NCI-H2227 treated with DMSO at 0.1 percent for 48 hours (cell line): ENCODE data around the gene JAK2.
"Not testable (repeated sequence)": the region's sequence is repeated elsewhere in the genome, so short reads cannot be mapped to it uniquely, and the experiment has no call there.

ENCODE experiments used
- DNase-seq: peaks from one replicate; lab custom pipeline; 2025; lab: John Stamatoyannopoulos, UW

The JAK2 gene

GRCh38 chr9:4984621-4985385, at the start of gene JAK2:
TSS of gene JAK2 (plus strand) at chr9:4985272. CDS start at chr9:5021988, 36,716 bp downstream.
- DNase-seq, result peak; percentile 89

GRCh38 chr9:4936277-4936676, 48.8 kb upstream of the JAK2 start:
- DNase-seq, result no peak

- no peak for DNase-seq
These were observed 48.2 kb upstream of the JAK2 start for GRCh38 chr9:4936823-4937222.

DNA sequence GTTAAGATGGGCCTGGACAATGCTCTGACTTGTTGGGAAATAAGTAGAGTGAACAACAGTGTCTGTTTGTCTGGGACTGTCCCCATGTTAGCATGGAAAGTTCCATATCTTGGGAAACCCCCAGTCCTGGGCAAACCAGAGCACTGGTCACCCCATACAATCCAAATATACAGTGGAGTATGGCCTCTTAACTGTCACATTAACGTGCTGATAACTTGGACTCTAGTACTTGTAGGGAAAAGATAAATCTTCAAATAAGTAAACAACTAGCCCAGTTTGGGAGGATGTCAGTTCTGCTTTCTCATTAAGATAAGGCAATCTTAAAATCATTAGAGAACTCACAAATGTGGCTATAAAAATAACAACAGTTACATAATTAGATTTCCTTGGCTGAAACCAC, 47.6 kb upstream of the JAK2 start:
- DNase-seq, result no peak

- no peak for DNase-seq
These were observed 46.6 kb upstream of the JAK2 start for GRCh38 chr9:4938496-4938895.

DNA sequence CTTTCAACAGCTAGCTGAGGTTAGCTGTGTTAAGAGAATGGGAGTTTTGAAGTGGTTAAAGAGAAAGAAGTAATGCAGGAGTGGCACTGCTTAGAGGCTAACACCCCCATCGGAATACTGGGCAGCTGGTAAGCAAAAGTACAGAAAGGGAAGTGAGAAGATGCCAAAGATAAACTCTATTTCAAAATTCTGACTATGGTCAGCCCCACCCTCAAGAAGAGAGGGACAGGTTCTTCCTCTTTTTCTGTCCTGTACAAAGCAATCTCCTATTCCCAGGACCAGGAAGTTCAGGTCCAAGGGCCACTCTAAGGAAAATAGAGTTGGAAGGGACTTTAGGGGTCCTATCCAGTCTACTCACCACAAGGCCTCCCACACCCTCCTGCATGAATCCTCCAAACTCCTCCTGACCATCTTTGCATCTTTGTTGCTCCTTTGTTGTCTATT, 45.9 kb upstream of the JAK2 start:
- no peak for DNase-seq

GRCh38 chr9:4942042-4942691, 42.9 kb upstream of the JAK2 start:
- DNase-seq, result not testable (repeated sequence)

DNA sequence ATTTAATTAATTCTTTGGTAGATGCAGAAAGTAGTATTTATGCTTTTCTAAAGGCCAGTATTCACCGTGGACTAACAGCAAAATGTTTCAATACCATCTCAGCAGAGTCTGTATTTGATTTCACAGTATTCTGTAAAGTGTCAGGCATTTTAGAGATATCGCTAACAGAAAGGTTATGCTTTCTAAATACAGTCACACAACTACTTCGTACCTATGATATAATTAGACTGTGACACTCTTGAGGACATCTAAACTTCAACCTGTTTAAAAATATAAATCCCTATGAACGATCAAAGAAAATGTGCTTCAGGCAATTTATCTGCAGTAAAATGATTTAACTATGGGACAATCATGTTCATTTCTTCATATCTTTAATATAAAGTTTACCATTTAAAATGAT, 41.7 kb upstream of the JAK2 start:
- DNase-seq, result no peak

DNA sequence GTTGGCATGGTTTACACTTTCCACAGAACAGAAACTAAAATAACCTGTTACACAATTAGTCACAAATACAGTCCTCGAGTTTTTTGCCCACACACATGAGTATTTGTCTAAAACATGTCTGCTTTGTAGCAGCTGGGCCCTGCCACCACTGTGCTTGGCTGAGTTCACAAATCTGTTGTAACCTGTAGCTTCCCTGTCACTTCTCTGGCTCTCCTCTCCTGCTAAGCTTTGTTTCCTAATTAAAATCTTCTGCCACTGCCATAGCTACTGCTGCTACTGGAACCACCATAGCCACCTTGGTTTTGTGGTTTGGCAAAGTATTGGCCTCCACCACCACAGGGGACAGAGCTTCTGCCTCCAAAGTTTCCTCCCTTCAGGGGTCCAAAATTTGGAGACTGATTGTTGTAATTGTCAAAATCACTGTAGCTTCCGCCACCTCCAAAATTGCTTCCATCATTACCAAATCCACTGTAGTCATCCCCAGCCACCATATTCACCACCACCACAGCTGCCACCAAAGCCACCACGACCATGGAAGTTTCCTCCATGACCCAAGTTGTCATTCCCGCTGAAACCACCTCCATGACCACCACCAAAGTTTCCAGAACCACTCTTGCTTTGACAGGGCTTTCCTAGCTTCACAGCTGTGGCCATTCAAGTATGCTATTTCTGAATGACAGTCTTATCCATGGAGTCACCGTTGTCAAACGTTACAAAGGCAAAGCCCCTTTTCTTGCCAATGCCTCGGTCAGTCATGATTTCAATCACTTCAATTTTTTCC, 40.5 kb upstream of the JAK2 start:
- not testable (repeated sequence) for DNase-seq

- DNase-seq, result no peak
These were observed 38.1 kb upstream of the JAK2 start for GRCh38 chr9:4946937-4947336.

DNA sequence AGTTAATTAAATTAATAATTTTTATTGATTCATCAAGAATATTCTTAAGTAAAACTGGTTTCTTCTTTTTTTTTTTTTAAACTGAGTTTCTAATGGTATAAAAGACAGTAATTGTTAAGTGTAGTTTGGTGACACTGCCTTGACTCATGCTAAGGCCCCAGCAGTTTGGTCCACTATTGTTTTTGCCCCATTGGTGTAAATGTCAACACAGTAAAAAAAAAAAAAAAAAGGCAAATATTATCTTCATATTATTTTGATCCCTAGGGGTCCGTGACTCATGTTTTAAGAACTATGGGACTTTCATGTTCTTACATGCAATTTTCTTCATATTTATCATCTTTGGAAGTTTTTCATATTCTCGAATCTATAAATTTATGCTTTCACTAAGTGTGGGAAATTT, 29.2 kb upstream of the JAK2 start:
- DNase-seq, result no peak

DNA sequence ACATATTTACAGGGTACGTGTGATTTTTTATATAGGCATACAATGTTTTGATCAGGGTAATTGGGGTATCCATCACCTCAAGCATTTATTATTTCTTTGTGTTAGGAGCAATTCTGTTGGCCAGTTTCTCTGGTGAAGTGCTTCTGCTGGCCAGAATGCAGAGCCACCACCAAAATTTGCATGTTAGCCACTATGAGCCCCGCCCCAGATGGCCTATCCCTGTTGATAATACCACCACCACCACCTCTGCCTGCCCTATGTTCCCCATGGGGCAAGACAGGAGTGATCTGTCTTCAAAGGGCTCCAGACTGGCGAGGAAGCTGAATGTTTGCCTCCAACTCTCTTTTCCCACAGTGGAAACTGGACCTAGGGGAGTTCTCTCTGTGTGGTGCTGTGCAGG, 26.0 kb upstream of the JAK2 start:
- DNase-seq, result no peak

DNA sequence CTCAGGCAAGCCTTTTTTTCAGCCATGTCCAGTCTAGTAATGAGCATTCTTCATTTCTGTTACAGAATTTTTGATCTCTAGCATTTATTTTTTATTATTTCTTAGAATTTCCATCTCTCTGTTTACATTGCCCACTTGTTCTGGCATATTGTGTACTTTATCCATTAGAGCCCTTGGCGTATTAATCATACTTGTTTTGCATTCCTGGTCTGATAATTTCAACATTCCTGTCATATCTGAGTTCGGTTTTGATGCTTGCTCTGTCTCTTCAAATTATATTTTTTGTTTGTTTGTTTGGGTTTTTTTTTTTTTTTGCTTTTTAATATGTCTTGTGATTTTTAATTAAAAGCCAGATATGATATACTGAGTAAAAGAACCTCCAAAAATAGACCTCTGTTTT, 23.0 kb upstream of the JAK2 start:
- no peak for DNase-seq

DNA sequence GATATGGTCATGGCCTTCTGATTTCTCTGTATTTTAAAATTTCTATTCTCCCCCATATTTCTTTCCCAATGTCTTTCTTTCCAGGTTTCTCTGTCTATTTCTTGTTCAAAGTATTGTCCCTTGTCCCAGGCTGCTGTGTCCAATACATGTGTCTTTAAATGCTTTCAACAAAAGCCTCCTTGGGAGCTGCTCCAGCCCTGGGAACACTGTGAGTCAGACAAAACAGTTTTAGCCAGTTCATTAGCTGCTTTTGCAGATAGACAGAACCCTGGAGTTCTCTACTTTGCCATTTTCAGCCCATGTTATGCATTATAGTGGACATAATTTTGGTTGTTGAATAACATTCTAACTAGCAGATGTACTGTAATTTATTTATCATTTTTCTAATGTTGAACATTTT, 20.5 kb upstream of the JAK2 start:
- DNase-seq, result no peak

- DNase-seq, result no peak
These were observed 19.8 kb upstream of the JAK2 start for GRCh38 chr9:4965174-4965821.

DNA sequence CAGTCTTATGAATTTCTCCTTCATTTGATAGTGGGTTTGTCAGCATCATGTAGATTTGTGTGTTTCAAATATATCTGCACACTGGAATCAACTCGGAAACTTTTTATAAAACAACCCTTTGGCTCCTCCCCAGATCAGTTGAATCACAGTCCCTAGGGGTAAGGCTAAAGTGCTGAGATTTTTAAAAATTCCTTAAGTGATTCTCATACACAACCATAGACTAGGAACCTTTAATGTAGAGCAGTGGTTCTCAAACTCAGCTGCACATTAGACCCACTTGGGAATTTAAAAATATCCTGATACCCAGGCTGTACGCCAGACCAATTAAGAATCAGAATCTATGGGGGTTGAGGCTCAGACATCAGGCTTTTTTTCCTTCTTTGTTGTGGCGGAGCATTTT, 17.5 kb upstream of the JAK2 start:
- DNase-seq, result no peak

DNA sequence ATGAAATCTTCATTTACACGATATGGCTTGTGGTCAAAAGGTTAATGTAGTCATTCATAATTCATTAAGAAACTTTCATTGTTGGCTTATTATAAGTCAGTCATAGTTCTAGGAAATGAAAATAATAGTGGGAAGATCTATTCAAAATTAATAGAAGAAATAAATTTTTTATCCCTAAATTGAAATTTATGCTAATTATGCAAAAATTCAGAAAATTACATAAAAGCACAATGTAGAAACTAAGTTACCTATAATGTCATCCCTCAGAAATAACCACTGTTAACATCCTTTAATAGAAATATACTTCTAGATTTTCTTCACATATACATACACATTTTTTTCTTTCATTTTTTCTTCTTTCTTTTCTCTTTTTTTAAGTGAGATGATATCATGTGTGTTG, 15.9 kb upstream of the JAK2 start:
- DNase-seq, result no peak

DNA sequence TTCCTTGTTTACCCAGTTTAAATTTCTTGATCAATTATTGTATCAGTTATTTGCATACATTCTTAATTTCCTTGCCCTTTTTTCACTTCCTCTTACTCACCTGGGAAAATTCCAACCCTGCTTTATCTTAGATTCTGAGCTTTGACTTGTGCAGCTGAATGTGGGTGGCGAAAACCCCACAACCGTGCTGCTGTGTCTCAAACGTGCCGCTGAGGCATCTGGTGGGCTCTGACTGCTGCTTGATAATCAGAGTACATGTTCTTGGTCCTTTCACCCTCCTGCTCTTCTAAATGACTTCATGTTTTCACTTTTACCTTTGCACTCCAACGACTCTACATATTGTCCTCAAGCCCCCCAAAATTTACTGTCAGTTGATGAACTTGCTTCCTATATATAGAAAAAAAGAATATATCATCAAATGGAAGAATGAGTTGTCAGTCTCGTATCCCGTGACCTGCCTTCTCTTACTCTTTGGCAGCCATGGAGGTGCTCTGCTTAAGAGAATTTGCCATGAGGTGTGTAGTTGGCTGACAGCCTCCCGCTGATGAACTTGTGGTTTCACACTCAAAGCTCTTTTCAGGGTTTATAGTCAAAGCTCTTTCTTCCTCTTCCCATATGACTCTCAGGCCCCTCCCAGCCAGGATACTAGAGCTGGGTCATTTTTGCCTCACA, 14.0 kb upstream of the JAK2 start:
- DNase-seq, result no peak

GRCh38 chr9:4973246-4973645, 11.8 kb upstream of the JAK2 start:
- no peak for DNase-seq

DNA sequence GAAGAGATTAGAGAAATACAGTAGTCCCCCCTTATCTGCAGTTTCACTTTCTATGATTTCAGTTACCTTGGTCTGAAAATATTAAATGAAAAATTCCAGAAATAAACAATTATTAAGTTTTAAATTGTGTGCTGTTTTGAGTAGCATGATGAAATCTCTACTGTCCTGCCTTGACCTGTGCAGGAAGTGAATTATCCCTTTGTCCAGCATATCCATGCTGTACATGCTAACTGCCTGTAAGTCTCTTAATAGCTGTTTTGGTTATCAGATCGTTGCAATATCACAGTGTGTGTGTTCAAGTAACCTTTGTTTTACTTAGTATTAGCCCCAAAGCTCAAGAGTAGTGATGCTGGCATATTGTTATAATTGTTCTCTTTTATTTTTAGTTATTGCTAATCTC, 11.2 kb upstream of the JAK2 start:
- DNase-seq, result no peak

GRCh38 chr9:4979239-4979638, 5.8 kb upstream of the JAK2 start:
- DNase-seq, result no peak
